Stimulated activated CD8-positive, alpha-beta memory T cell treated with anti-CD3 and anti-CD28 coated beads, Interleukin-15, amount 100 ng/mL, for 48 hours (primary cell): Measurements from ENCODE around the gene PARP4.
"Not testable (repeated sequence)": the region's sequence is repeated elsewhere in the genome, so short reads cannot be mapped to it uniquely, and the experiment has no call there.

Source experiments
- DNase-seq, 2 donors: peaks; one replicate each; pipeline ENCODE4 v3.0.0-alpha.2; 2020; ENCODE audit warnings: low read depth in 2 of 2

PARP4 gene

GRCh38 chr13:24506283-24506682 is 6.3 kb downstream of the PARP4 start:
- DNase-seq, result not testable (repeated sequence)

- no peak for DNase-seq
Measured at GRCh38 chr13:24505756-24506155, 6.8 kb downstream of the PARP4 start.

GRCh38 chr13:24505256-24505655 is 7.3 kb downstream of the PARP4 start:
- no peak for DNase-seq

- DNase-seq, result no peak
Measured at GRCh38 chr13:24503379-24503696, 9.2 kb downstream of the PARP4 start.

GRCh38 chr13:24502533-24503378 is 9.8 kb downstream of the PARP4 start:
- no peak for DNase-seq

- DNase-seq, result no peak
Measured at GRCh38 chr13:24500977-24501376, 11.6 kb downstream of the PARP4 start.

GRCh38 chr13:24497742-24498141 is 14.8 kb downstream of the PARP4 start:
- DNase-seq, result no peak

GRCh38 chr13:24496295-24496694 is 16.3 kb downstream of the PARP4 start:
- not testable (repeated sequence) for DNase-seq

- no peak for DNase-seq
Measured at GRCh38 chr13:24495151-24495729, 17.3 kb downstream of the PARP4 start.

GRCh38 chr13:24493356-24493755 is 19.2 kb downstream of the PARP4 start:
- no peak for DNase-seq

- DNase-seq, result no peak
Measured at GRCh38 chr13:24491845-24492244, 20.7 kb downstream of the PARP4 start.

GRCh38 chr13:24489721-24490120 is 22.9 kb downstream of the PARP4 start:
- DNase-seq, result no peak

- not testable (repeated sequence) for DNase-seq
Measured at GRCh38 chr13:24488092-24488491, 24.5 kb downstream of the PARP4 start.

GRCh38 chr13:24486017-24486657 is 26.4 kb downstream of the PARP4 start:
- DNase-seq, result not testable (repeated sequence)

GRCh38 chr13:24473686-24474085 is 38.9 kb downstream of the PARP4 start:
- DNase-seq, result no peak

- not testable (repeated sequence) for DNase-seq
Measured at GRCh38 chr13:24472129-24472528, 40.4 kb downstream of the PARP4 start.

- no peak for DNase-seq
Measured at GRCh38 chr13:24463078-24463477, 49.5 kb downstream of the PARP4 start.

GRCh38 chr13:24460256-24460655 is 52.3 kb downstream of the PARP4 start:
- no peak for DNase-seq

GRCh38 chr13:24459726-24460125 is 52.9 kb downstream of the PARP4 start:
- DNase-seq, result no peak

- DNase-seq, result no peak
Measured at GRCh38 chr13:24459234-24459633, 53.3 kb downstream of the PARP4 start.

- no peak for DNase-seq
Measured at GRCh38 chr13:24458736-24459135, 53.8 kb downstream of the PARP4 start.

GRCh38 chr13:24456396-24456795 is 56.2 kb downstream of the PARP4 start:
- no peak for DNase-seq

- DNase-seq, result no peak
Measured at GRCh38 chr13:24454056-24454455, 58.5 kb downstream of the PARP4 start.
